ENCODE data around the gene FAIM.
"Not testable (repeated sequence)": the region's sequence is repeated elsewhere in the genome, so short reads cannot be mapped to it uniquely, and the experiment has no call there.

Gene FAIM

GRCh38 chr3:138678874-138679392, 70.4 kb downstream of the FAIM start:
- H3K4me3 ChIP-seq (ENCODE audit: low read depth, low read length) = no peak overlapping the region
- DNase-seq (ENCODE audit: low read depth) = no peak
- no peak for TF ChIP-seq CTCF (IDR thresholded peaks at IDR 0.05; ENCODE audit: insufficient read depth, low read depth, low read length, missing control alignments)

- not testable (repeated sequence) for DNase-seq (ENCODE audit: low read depth); H3K4me3 ChIP-seq (ENCODE audit: low read depth, low read length)
Measured at GRCh38 chr3:138680974-138681373, 72.4 kb downstream of the FAIM start.

GRCh38 chr3:138681463-138682220, 73.1 kb downstream of the FAIM start:
- H3K4me3 ChIP-seq (ENCODE audit: low read depth, low read length) = no peak overlapping the region
- TF ChIP-seq CTCF (IDR thresholded peaks at IDR 0.05; ENCODE audit: insufficient read depth, low read depth, low read length, missing control alignments) = no peak
- no peak for DNase-seq (ENCODE audit: low read depth)

GRCh38 chr3:138682648-138683047, 74.1 kb downstream of the FAIM start:
- no peak for DNase-seq (ENCODE audit: low read depth)
- no peak for TF ChIP-seq CTCF (IDR thresholded peaks at IDR 0.05; ENCODE audit: insufficient read depth, low read depth, low read length, missing control alignments)
- H3K4me3 ChIP-seq (ENCODE audit: low read depth, low read length) = no peak overlapping the region

Measured in GM12865 (cell line).